Parathyroid adenoma (tissue), 2 donors: Measurements from ENCODE around the gene SLC2A9.

Experiments
- H2AFZ ChIP-seq: fragments of 300-600 bp; sonication (generic); one replicate; pipeline ENCODE4 v1.7.0; 2017; ENCODE audit warnings: antibody characterized with exemption, mild to moderate bottlenecking
- H3K27ac ChIP-seq: fragments of 300-600 bp; sonication (generic); one replicate; pipeline ENCODE4 v1.7.0; 2017
- H3K27me3 ChIP-seq: fragments of 300-600 bp; sonication (generic); one replicate; pipeline ENCODE4 v1.7.0; 2017; ENCODE audit warnings: low read length; ENCODE audit not compliant: control insufficient read depth, insufficient read depth
- H3K36me3 ChIP-seq: fragments of 300-600 bp; sonication (generic); one replicate; pipeline ENCODE4 v1.7.0; 2017; ENCODE audit warnings: low read length; ENCODE audit not compliant: control insufficient read depth, insufficient read depth
- H3K4me1 ChIP-seq: fragments of 300-600 bp; sonication (generic); one replicate; pipeline ENCODE4 v1.7.0; 2017; ENCODE audit warnings: control low read depth
- H3K4me2 ChIP-seq: fragments of 300-600 bp; sonication (generic); one replicate; pipeline ENCODE4 v1.7.0; 2017; ENCODE audit warnings: low read length
- H3K4me3 ChIP-seq: fragments of 300-600 bp; sonication (generic); one replicate; pipeline ENCODE4 v1.7.0; 2017; ENCODE audit warnings: low read depth, low read length
- H3K79me2 ChIP-seq: fragments of 300-600 bp; sonication (generic); one replicate; pipeline ENCODE4 v1.7.0; 2017; ENCODE audit warnings: control low read depth
- H3K9ac ChIP-seq: fragments of 300-600 bp; sonication (generic); one replicate; pipeline ENCODE4 v1.7.0; 2017; ENCODE audit warnings: mild to moderate bottlenecking
- H3K9me3 ChIP-seq: fragments of 300-600 bp; sonication (generic); one replicate; pipeline ENCODE4 v1.7.0; 2017; ENCODE audit warnings: low read length; ENCODE audit not compliant: control insufficient read depth
- CTCF ChIP-seq: fragments of 300-600 bp; sonication (generic); IDR thresholded peaks from one replicate; pipeline ENCODE4 v1.7.0; 2017; ENCODE audit warnings: antibody characterized with exemption, mild to moderate bottlenecking
- donor health status: primary hyperparathyroidism.

SLC2A9 gene

GRCh38 chr4:9845791-9846493, 175.4 kb downstream of the SLC2A9 start:
- Histone ChIP-seq H3K27me3 (no peaks in the 10 kb centered on the region), H3K4me1 (no peaks in the 10 kb centered on the region), H3K9ac (no peak overlapping the region), H3K36me3 (no peaks in the 10 kb centered on the region), H3K9me3 (no peaks in the 10 kb centered on the region), H2AFZ (no peak overlapping the region), H3K4me3 (no peak overlapping the region), H3K27ac (no peak overlapping the region), H3K4me2 (no peak overlapping the region), H3K79me2 (no peaks in the 10 kb centered on the region)
- TF ChIP-seq CTCF, result no peak

- no peak for TF ChIP-seq CTCF
- H3K36me3 ChIP-seq, result no peaks in the 10 kb centered on the region
- H3K4me2 ChIP-seq, result no peak overlapping the region
- no peak overlapping the region for H3K27ac ChIP-seq
- no peak overlapping the region for H3K4me3 ChIP-seq
- no peaks in the 10 kb centered on the region for H3K4me1 ChIP-seq
- no peaks in the 10 kb centered on the region for H3K27me3 ChIP-seq
- H3K9me3 ChIP-seq, result no peaks in the 10 kb centered on the region
- H2AFZ ChIP-seq, result no peak overlapping the region
- no peaks in the 10 kb centered on the region for H3K79me2 ChIP-seq
- H3K9ac ChIP-seq, result no peak overlapping the region
These were observed 180.2 kb downstream of the SLC2A9 start for GRCh38 chr4:9841072-9841471.

- H3K27ac ChIP-seq, result no peak overlapping the region
- H3K9ac ChIP-seq, result no peak overlapping the region
- no peak overlapping the region for H2AFZ ChIP-seq
- no peaks in the 10 kb centered on the region for H3K27me3 ChIP-seq
- no peaks in the 10 kb centered on the region for H3K36me3 ChIP-seq
- H3K4me1 ChIP-seq, result no peaks in the 10 kb centered on the region
- no peaks in the 10 kb centered on the region for H3K79me2 ChIP-seq
- no peak for TF ChIP-seq CTCF
- no peak overlapping the region for H3K4me2 ChIP-seq
- no peaks in the 10 kb centered on the region for H3K9me3 ChIP-seq
- H3K4me3 ChIP-seq, result no peak overlapping the region
These were observed 185.9 kb downstream of the SLC2A9 start for GRCh38 chr4:9835430-9835829.

- Histone ChIP-seq H3K27ac (no peak overlapping the region), H3K79me2 (no peaks in the 10 kb centered on the region), H3K4me1 (no peaks in the 10 kb centered on the region), H3K27me3 (no peaks in the 10 kb centered on the region), H3K9ac (no peak overlapping the region), H3K4me3 (no peak overlapping the region), H2AFZ (no peak overlapping the region), H3K9me3 (no peaks in the 10 kb centered on the region), H3K36me3 (no peaks in the 10 kb centered on the region), H3K4me2 (no peak overlapping the region)
- TF ChIP-seq CTCF, result no peak
These were observed 187.9 kb downstream of the SLC2A9 start for GRCh38 chr4:9833421-9833820.

DNA sequence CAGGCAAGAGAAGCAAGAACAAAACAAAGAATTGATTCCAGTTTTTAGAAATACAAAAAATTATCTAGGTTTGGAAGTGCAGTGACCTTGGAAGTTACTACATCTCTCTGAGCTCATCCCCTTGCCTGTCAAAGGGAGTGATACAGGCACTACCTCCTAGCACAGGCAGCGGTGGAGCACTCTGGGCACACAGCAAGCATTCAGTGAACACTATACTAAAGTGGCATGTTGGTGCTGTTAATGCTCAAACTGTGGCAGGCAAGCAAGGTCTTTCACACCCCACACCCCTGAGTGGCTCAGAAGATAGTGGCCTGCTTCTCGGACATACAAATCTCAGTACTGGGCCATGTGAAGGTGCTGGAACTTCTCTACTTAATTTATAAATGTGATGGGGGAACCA, 188.7 kb downstream of the SLC2A9 start:
- TF ChIP-seq CTCF, result no peak
- Histone ChIP-seq H3K9ac (no peak overlapping the region), H3K4me3 (no peak overlapping the region), H3K9me3 (no peaks in the 10 kb centered on the region), H3K27ac (no peak overlapping the region), H3K4me1 (no peaks in the 10 kb centered on the region), H3K27me3 (no peaks in the 10 kb centered on the region), H3K4me2 (no peak overlapping the region), H3K79me2 (no peaks in the 10 kb centered on the region), H2AFZ (no peak overlapping the region), H3K36me3 (no peaks in the 10 kb centered on the region)
